Measurements from ENCODE around the gene FOXN4. TPM values are rescaled to one million over a fixed set of nuclear protein-coding genes. Genes with fewer than 3 reads are reported as not detected.

FOXN4 gene
- polyA plus RNA-seq, 1 experiment, result not detected

- no peak for DNase-seq (ENCODE audit: low read depth)
- TF ChIP-seq, protein P1, sequence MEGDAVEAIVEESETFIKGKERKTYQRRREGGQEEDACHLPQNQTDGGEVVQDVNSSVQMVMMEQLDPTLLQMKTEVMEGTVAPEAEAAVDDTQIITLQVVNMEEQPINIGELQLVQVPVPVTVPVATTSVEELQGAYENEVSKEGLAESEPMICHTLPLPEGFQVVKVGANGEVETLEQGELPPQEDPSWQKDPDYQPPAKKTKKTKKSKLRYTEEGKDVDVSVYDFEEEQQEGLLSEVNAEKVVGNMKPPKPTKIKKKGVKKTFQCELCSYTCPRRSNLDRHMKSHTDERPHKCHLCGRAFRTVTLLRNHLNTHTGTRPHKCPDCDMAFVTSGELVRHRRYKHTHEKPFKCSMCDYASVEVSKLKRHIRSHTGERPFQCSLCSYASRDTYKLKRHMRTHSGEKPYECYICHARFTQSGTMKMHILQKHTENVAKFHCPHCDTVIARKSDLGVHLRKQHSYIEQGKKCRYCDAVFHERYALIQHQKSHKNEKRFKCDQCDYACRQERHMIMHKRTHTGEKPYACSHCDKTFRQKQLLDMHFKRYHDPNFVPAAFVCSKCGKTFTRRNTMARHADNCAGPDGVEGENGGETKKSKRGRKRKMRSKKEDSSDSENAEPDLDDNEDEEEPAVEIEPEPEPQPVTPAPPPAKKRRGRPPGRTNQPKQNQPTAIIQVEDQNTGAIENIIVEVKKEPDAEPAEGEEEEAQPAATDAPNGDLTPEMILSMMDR (IDR thresholded peaks at IDR 0.05; ENCODE audit: insufficient read depth, low read depth, low read length), result no peak
- H3K27me3 ChIP-seq (ENCODE audit: control insufficient read depth, insufficient read depth, low read length), result no peaks in the 10 kb centered on the region
- H3K4me3 ChIP-seq (ENCODE audit: low read depth, low read length), result no peak overlapping the region
- H3K36me3 ChIP-seq (ENCODE audit: control insufficient read depth, insufficient read depth, low read length), result no peaks in the 10 kb centered on the region
- ChIA-PET POLR2A (no interaction called here), CTCF (interaction anchor here (0.9 kb wide), 1 partner anchor 76 kb away, joined by 3 read pairs; no protein-coding TSS in a partner anchor)
Measured at GRCh38 chr12:109352184-109352583, 43.1 kb upstream of the FOXN4 start.

- CTCF ChIA-PET, result interaction anchor here (0.6 kb wide), 1 partner anchor 37 kb away, joined by 3 read pairs; no protein-coding TSS in a partner anchor
Measured at GRCh38 chr12:109347589-109347988, 38.5 kb upstream of the FOXN4 start, which contains the start of gene MYO1H. Gene MYO1H (plus strand): TSS chr12:109347900. CDS start chr12:109347961, 61 bp downstream.

GRCh38 chr12:109346920-109347319 lies 37.8 kb upstream of the FOXN4 start:
- CTCF ChIA-PET, result no interaction called here
- Histone ChIP-seq H3K36me3 (ENCODE audit: control insufficient read depth, insufficient read depth, low read length) (no peaks in the 10 kb centered on the region), H3K4me3 (ENCODE audit: low read depth, low read length) (no peak overlapping the region), H3K27me3 (ENCODE audit: control insufficient read depth, insufficient read depth, low read length) (no peaks in the 10 kb centered on the region)
- POLR2A ChIA-PET, result no interaction called here
- TF ChIP-seq, protein P1 (IDR thresholded peaks at IDR 0.05; ENCODE audit: insufficient read depth, low read depth, low read length), result 0 out of 2 replicates have a peak, but pooled peaks have one; percentile 4
- DNase-seq (ENCODE audit: low read depth), result no peak

More at GRCh38 chr12:109347589-109347988, 38.5 kb upstream of the FOXN4 start, which contains the start of gene MYO1H:
- H3K4me3 ChIP-seq (ENCODE audit: low read depth, low read length), result no peak within 1 kb of the TSS
- DNase-seq (ENCODE audit: low read depth), result no peak
- no peaks in the 10 kb centered on the region for H3K27me3 ChIP-seq (ENCODE audit: control insufficient read depth, insufficient read depth, low read length)
- H3K36me3 ChIP-seq (ENCODE audit: control insufficient read depth, insufficient read depth, low read length), result no peaks in the 10 kb centered on the region
- TF ChIP-seq, protein P1 (IDR thresholded peaks at IDR 0.05; ENCODE audit: insufficient read depth, low read depth, low read length), result no peak
- POLR2A ChIA-PET, result no interaction called here

DNA sequence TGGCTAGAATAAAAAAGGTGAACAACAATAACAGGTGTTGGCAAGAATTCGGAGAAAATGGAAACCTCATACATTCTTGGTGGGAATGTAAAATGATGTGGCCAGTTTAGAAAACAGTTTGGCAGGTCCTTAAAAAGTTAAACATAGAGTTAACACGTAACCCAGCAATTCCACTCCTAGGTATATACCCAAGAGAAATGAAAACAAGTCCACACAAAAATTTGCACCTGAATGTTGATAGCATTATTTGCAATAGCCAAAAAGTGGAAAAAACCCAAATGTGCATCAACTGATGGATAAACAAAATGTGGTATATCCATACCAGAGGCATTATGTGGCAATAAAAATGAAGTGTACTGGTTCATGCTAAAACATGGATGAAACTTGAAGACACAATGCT lies 36.3 kb upstream of the FOXN4 start:
- ChIA-PET POLR2A (no interaction called here), CTCF (no interaction called here)
- no peaks in the 10 kb centered on the region for H3K27me3 ChIP-seq (ENCODE audit: control insufficient read depth, insufficient read depth, low read length)
- H3K4me3 ChIP-seq (ENCODE audit: low read depth, low read length), result no peak overlapping the region
- TF ChIP-seq, protein P1 (IDR thresholded peaks at IDR 0.05; ENCODE audit: insufficient read depth, low read depth, low read length), result no peak
- no peak for DNase-seq (ENCODE audit: low read depth)
- no peaks in the 10 kb centered on the region for H3K36me3 ChIP-seq (ENCODE audit: control insufficient read depth, insufficient read depth, low read length)

DNA sequence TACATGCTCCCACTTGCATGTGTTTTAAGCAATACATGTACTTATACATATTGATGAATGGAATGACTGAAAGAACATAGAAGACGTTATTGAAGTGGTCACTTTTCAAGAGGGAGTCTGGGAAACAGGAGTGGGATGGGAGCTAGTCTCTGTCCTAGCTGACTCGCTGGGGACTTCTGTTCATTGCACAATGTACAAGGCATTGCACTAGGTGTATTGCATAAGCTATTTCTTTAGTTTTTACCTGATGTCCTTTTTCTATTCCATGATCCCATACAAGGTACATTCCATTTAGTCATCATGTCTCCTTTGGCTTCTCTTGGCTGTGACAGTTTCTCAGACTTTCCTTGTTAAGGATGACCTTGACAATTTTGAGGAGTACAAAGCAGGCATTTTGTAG lies 34.6 kb upstream of the FOXN4 start:
- CTCF ChIA-PET, result no interaction called here
- H3K36me3 ChIP-seq (ENCODE audit: control insufficient read depth, insufficient read depth, low read length), result no peaks in the 10 kb centered on the region
- H3K4me3 ChIP-seq (ENCODE audit: low read depth, low read length), result no peak overlapping the region
- no peak for DNase-seq (ENCODE audit: low read depth)
- no peaks in the 10 kb centered on the region for H3K27me3 ChIP-seq (ENCODE audit: control insufficient read depth, insufficient read depth, low read length)
- POLR2A ChIA-PET, result no interaction called here
- TF ChIP-seq, protein P1 (IDR thresholded peaks at IDR 0.05; ENCODE audit: insufficient read depth, low read depth, low read length), result no peak

All from BJ (cell line).